Tibial nerve (tissue), 4 donors: ENCODE data around the gene UCN3. TPM values are rescaled to one million over a fixed set of nuclear protein-coding genes. Genes with fewer than 3 reads are reported as not detected.

ENCODE experiments used
- DNase-seq, 2 donors: peaks; one replicate each; pipeline ENCODE4 v3.0.0-alpha.2; 2019; ENCODE audit warnings: low spot score in 2 of 2
- H3K27ac ChIP-seq, 4 donors: fragments of 200-600 bp; sonication (generic) in 3 of 4; one replicate each; pipeline ENCODE4 v1.5.1; 2017 to 2019; ENCODE audit warnings: mild to moderate bottlenecking in 1 of 4
- H3K27me3 ChIP-seq, 2 donors: fragments of 200-600 bp; sonication (generic) in 1 of 2; one replicate each; pipeline versions ENCODE4 v1.5.1 to v1.6.0; 2017 to 2019
- H3K36me3 ChIP-seq, 3 donors: fragments of 200-600 bp; sonication (generic); one replicate each; pipeline ENCODE4 v1.5.1; 2018 to 2019
- H3K4me1 ChIP-seq, 4 donors: fragments of 200-600 bp; sonication (generic) in 3 of 4; one replicate each; pipeline ENCODE4 v1.5.1; 2017 to 2019
- H3K4me3 ChIP-seq, 4 donors: fragments of 200-600 bp; sonication (generic) in 3 of 4; one replicate each; pipeline ENCODE4 v1.5.1; 2017 to 2019; ENCODE audit warnings: mild to moderate bottlenecking in 1 of 4, moderate library complexity in 1 of 4
- H3K9me3 ChIP-seq, 4 donors: fragments of 200-600 bp; sonication (generic) in 3 of 4; one replicate each; pipeline ENCODE4 v1.5.1; 2017 to 2019
- EP300 ChIP-seq, 2 donors: sonication (generic); formaldehyde crosslinking; IDR thresholded peaks; one replicate each; pipeline ENCODE4 v1.6.1; 2017; ENCODE audit warnings: antibody characterized with exemption in 2 of 2, mild to moderate bottlenecking in 1 of 2
- POLR2A ChIP-seq, 2 donors: fragments of 450-650 bp; IDR thresholded peaks; one replicate each; pipeline ENCODE4 v1.6.1; 2017; ENCODE audit warnings: antibody characterized with exemption in 2 of 2, mild to moderate bottlenecking in 2 of 2, moderate library complexity in 2 of 2
- WGBS, 2 donors: methylation state at CpG; one replicate each; pipeline ENCODE4 v1.1.5; 2018; 5-methylcytosine and 5-hydroxymethylcytosine counted together
- total RNA-seq, 4 donors: library from RNA; depleted of rRNA; stranded (reverse); fragments of >200 nt; gene quantifications; one replicate each; pipeline ENCODE4 v1.1.0, GENCODE V29; 2016
- TF ChIP-seq, protein P1 (sequence below), 5 experiments: fragments of 200-600 bp in 3 of 5; fragments of 450-650 bp in 2 of 5; sonication (generic) in 3 of 5; IDR thresholded peaks; one replicate each; pipeline ENCODE4 v1.5.1; 2016 to 2019; ENCODE audit warnings: antibody characterized with exemption in 5 of 5, mild to moderate bottlenecking in 3 of 5, moderate library complexity in 2 of 5

The UCN3 gene, protein sequence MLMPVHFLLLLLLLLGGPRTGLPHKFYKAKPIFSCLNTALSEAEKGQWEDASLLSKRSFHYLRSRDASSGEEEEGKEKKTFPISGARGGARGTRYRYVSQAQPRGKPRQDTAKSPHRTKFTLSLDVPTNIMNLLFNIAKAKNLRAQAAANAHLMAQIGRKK
- total RNA-seq: not detected

DNA sequence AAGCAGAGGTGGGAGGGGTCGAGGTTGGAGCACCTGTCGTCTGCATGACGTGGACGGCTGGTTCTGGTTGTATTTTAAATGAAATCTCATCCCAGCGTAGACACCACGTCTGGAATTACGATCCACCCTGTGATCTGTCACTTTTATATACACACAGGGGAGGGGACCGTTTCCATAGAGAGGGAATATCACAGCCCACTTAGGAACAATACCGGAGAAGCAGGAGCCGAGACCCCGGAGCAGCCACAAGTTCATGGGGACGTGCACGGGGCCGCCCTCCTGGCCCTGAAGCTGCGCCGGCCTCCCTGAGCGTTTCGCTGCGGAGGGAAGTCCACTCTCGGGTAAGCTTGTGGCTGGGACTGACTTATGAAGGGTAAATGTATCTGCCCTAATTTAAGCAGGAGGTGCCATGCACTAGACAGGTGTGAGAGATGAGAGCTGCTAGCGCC lies at the start of gene UCN3:
Gene UCN3, plus strand, starts transcription at position 77 of the 449 bp plus-strand sequence. CDS start 8,755 bp downstream, outside the sequence.
- Histone ChIP-seq H3K9me3 (no peaks in the 10 kb centered on the region), H3K27ac (no peak within 1 kb of the TSS), H3K27me3 (peaks cover 0 to 9% of the 10 kb centered on the region in 2 donors), H3K4me3 (no peak within 1 kb of the TSS), H3K4me1 (no peaks in the 10 kb centered on the region), H3K36me3 (no peaks in the 10 kb centered on the region)
- TF ChIP-seq POLR2A (IDR thresholded peaks at IDR 0.05): no peak
- TF ChIP-seq, protein P1, sequence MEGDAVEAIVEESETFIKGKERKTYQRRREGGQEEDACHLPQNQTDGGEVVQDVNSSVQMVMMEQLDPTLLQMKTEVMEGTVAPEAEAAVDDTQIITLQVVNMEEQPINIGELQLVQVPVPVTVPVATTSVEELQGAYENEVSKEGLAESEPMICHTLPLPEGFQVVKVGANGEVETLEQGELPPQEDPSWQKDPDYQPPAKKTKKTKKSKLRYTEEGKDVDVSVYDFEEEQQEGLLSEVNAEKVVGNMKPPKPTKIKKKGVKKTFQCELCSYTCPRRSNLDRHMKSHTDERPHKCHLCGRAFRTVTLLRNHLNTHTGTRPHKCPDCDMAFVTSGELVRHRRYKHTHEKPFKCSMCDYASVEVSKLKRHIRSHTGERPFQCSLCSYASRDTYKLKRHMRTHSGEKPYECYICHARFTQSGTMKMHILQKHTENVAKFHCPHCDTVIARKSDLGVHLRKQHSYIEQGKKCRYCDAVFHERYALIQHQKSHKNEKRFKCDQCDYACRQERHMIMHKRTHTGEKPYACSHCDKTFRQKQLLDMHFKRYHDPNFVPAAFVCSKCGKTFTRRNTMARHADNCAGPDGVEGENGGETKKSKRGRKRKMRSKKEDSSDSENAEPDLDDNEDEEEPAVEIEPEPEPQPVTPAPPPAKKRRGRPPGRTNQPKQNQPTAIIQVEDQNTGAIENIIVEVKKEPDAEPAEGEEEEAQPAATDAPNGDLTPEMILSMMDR (IDR thresholded peaks at IDR 0.05): no peak
- no peak for TF ChIP-seq EP300 (IDR thresholded peaks at IDR 0.05)
- DNase-seq: no peak
- 63 to 68% methylated on average over 21 of the region's 21 CpGs for WGBS, 2 donors

DNA sequence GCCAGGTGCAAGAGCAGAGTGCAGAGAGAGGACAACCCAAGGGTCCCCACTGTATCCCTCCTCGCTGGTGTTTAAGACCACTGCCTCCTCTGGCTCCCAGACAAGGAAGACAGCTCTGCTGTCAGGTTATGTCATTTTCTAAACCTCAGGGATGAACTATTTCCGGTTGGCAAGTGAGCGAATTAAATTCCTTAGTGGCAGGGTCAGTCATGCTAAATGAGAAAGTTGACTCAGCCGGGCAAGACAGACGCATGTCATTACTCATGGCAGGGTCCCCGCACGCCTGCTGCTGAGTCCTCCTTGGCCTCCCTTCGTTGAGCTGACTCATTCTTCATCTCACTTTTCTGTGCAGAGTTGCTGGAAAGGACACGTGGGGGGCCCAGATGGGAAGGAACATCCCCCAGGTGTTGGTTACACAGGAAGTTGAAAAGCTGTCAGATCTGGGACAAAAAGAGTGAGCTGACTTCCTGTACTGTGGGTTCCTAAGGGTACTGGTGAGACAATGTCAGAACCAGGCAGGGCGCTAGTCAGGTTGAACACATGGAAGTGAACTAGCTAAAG lies 47.1 kb upstream of the UCN3 start:
- peaks cover 0 to under 1% (median 0%) of the 10 kb centered on the region in 4 donors for H3K9me3 ChIP-seq
- TF ChIP-seq POLR2A (IDR thresholded peaks at IDR 0.05) (no peak), EP300 (IDR thresholded peaks at IDR 0.05) (no peak)
- TF ChIP-seq, protein P1 (IDR thresholded peaks at IDR 0.05): no peak
- H3K27me3 ChIP-seq: no peaks in the 10 kb centered on the region
- DNase-seq: no peak
- no peaks in the 10 kb centered on the region for H3K36me3 ChIP-seq
- H3K4me1 ChIP-seq: no peaks in the 10 kb centered on the region
- no peak overlapping the region for H3K4me3 ChIP-seq
- H3K27ac ChIP-seq: no peak overlapping the region
- 66 to 67% methylated on average over 10 of the region's 10 CpGs for WGBS, 2 donors

DNA sequence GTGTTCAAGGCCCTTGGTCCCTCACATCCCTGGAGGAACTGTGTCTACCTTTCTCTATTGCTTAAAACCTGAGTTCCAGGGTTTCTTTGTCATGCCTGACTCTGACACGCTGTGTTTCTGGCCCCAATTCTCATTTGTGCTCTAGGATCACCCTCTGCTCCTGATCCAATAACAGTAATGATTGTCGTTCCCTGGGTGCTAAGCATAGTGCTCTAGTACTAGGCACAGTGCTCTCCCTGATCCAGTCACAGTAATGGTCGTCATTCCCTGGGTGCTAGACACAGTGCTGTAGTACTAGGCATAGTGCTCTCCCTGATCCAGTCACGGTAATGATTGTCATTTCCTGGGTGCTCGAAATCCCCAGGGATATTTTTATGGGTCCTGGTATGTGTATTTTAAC lies 46.6 kb upstream of the UCN3 start:
- no peak for DNase-seq
- no peaks in the 10 kb centered on the region for H3K27me3 ChIP-seq
- WGBS, 2 donors: 83 to 90% methylated on average over 5 of the region's 5 CpGs
- no peaks in the 10 kb centered on the region for H3K4me1 ChIP-seq
- no peaks in the 10 kb centered on the region for H3K9me3 ChIP-seq
- H3K27ac ChIP-seq: no peak overlapping the region
- TF ChIP-seq EP300 (IDR thresholded peaks at IDR 0.05) (no peak), POLR2A (IDR thresholded peaks at IDR 0.05) (no peak)
- TF ChIP-seq, protein P1 (IDR thresholded peaks at IDR 0.05): no peak
- H3K36me3 ChIP-seq: no peaks in the 10 kb centered on the region
- H3K4me3 ChIP-seq: no peak overlapping the region

DNA sequence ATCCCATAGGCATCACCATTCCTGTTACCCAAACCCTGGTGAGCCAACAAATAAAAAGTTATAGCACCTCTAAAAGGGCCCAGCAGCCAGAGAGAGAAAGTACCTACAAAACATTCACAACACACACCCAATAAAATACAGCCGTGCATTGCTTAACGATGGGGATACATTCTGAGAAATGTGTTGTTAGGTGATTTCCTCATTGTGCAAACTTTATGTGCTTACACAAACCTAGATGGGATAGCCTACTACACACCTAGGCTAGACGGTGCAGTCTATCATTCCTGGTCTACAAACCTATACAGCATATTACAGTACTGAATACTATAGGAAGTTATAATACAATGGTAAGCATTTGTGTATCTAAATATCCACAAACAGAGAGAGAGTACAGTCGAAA lies 44.9 kb upstream of the UCN3 start:
- no peaks in the 10 kb centered on the region for H3K4me1 ChIP-seq
- H3K9me3 ChIP-seq: no peaks in the 10 kb centered on the region
- no peak for DNase-seq
- no peak overlapping the region for H3K4me3 ChIP-seq
- no peak overlapping the region for H3K27ac ChIP-seq
- WGBS, 2 donors: 71 to 82% methylated on average over 4 of the region's 4 CpGs
- H3K36me3 ChIP-seq: no peaks in the 10 kb centered on the region
- no peak for TF ChIP-seq EP300 (IDR thresholded peaks at IDR 0.05)
- no peak for TF ChIP-seq POLR2A (IDR thresholded peaks at IDR 0.05)
- TF ChIP-seq, protein P1 (IDR thresholded peaks at IDR 0.05): no peak
- H3K27me3 ChIP-seq: no peaks in the 10 kb centered on the region

DNA sequence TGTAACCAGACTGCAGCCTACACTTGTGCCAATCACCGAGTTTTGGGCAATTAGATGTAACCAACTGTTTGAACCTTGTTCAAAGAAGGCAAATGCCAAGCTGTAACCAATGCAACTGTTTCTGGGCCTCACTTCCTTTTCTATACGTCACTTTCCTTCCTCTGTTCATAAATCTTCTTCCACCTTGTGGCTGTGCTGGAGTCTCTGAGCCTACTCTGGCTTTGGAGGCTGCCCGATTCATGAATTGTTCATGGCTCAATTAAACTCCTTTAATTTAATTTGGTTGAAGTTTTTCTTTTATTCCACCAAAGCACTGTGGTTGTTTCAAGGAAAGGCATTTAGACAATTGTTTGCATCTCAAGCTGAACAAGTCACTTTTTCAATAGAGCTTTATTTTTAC lies 43.5 kb upstream of the UCN3 start:
- 78 to 85% methylated on average over 3 of the region's 3 CpGs for WGBS, 2 donors
- Histone ChIP-seq H3K9me3 (no peaks in the 10 kb centered on the region), H3K4me3 (no peak overlapping the region), H3K27ac (no peak overlapping the region), H3K27me3 (no peaks in the 10 kb centered on the region), H3K4me1 (no peaks in the 10 kb centered on the region), H3K36me3 (no peaks in the 10 kb centered on the region)
- TF ChIP-seq, protein P1 (IDR thresholded peaks at IDR 0.05): no peak
- TF ChIP-seq POLR2A (IDR thresholded peaks at IDR 0.05) (no peak), EP300 (IDR thresholded peaks at IDR 0.05) (no peak)
- no peak for DNase-seq
